NB4 (cell line): ENCODE data around the gene RNF157.

ENCODE experiments used
- DNase-seq: peaks from one replicate; pipeline ENCODE4 v3.0.0; 2010; ENCODE audit warnings: low read depth
- H3K4me3 ChIP-seq: one replicate; pipeline ENCODE4 v1.5.1; 2011; ENCODE audit warnings: mild to moderate bottlenecking, low read depth, low read length, moderate library complexity
- MYC ChIP-seq: IDR thresholded peaks from 2 replicates; pipeline ENCODE4 v1.6.1; 2011; ENCODE audit warnings: low read depth, low read length
- POLR2A ChIP-seq: IDR thresholded peaks from 2 replicates; pipeline ENCODE4 v1.6.1; 2011; ENCODE audit warnings: mild to moderate bottlenecking; ENCODE audit not compliant: insufficient read length; ENCODE audit errors: extremely low read depth
- TF ChIP-seq, protein P1 (sequence below): IDR thresholded peaks from 2 replicates; pipeline ENCODE4 v1.6.1; 2011; ENCODE audit warnings: low read depth, low read length
- TF ChIP-seq, protein P2 (sequence below): IDR thresholded peaks from one replicate; pipeline ENCODE4 v1.5.1; 2012; ENCODE audit warnings: low read depth, low read length

The RNF157 gene

DNA sequence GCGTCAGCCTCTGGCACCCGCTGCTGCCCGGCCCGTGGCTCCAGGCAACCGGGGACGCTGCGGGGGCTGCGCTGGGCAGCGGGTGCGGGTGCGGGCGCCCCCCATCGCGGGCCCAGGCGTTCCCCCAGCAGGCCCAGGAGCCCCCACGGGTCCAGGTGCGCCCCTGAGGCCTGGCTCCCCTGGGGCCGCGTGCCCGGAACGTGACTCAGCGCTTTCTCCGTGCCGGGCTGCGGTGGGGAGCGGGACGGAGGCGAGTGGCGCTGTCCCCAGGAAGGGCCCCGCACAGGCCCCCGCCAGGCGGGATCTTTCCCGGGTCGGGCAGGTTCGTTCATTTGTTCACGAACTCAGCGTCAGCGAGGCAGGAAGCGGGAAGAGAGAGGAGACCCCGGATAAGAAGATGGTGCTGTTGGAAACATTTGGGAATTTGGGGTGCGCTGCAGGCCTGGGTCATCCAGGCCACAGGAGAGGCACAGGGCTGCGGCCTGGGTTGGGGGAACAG, 118.3 kb downstream of the RNF157 start:
- no peak overlapping the region for H3K4me3 ChIP-seq
- TF ChIP-seq POLR2A (no peak), MYC (no peak)
- TF ChIP-seq, protein P1, sequence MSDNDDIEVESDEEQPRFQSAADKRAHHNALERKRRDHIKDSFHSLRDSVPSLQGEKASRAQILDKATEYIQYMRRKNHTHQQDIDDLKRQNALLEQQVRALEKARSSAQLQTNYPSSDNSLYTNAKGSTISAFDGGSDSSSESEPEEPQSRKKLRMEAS = no peak
- TF ChIP-seq, protein P2, sequence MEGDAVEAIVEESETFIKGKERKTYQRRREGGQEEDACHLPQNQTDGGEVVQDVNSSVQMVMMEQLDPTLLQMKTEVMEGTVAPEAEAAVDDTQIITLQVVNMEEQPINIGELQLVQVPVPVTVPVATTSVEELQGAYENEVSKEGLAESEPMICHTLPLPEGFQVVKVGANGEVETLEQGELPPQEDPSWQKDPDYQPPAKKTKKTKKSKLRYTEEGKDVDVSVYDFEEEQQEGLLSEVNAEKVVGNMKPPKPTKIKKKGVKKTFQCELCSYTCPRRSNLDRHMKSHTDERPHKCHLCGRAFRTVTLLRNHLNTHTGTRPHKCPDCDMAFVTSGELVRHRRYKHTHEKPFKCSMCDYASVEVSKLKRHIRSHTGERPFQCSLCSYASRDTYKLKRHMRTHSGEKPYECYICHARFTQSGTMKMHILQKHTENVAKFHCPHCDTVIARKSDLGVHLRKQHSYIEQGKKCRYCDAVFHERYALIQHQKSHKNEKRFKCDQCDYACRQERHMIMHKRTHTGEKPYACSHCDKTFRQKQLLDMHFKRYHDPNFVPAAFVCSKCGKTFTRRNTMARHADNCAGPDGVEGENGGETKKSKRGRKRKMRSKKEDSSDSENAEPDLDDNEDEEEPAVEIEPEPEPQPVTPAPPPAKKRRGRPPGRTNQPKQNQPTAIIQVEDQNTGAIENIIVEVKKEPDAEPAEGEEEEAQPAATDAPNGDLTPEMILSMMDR = no peak
- no peak for DNase-seq

DNA sequence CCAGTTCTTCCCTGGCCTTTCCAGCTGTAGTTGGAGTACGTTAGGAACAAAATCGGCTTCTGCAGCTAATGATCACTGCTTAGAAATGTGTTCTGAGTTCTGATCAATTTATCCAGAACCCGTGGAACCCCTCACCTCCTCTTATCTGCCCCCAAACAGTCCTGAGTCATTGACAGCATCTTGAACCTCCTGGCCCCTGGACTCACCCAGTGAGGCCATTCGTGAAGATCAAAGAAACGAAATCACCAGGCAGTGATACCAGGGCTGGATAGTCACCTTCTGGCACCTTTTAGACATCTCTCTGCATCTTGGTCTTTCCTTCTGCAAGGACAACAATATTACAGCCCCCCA, 119.7 kb downstream of the RNF157 start:
- TF ChIP-seq, protein P2 = no peak
- TF ChIP-seq, protein P1 = no peak
- TF ChIP-seq POLR2A = no peak
- DNase-seq = no peak
- no peak overlapping the region for H3K4me3 ChIP-seq

DNA sequence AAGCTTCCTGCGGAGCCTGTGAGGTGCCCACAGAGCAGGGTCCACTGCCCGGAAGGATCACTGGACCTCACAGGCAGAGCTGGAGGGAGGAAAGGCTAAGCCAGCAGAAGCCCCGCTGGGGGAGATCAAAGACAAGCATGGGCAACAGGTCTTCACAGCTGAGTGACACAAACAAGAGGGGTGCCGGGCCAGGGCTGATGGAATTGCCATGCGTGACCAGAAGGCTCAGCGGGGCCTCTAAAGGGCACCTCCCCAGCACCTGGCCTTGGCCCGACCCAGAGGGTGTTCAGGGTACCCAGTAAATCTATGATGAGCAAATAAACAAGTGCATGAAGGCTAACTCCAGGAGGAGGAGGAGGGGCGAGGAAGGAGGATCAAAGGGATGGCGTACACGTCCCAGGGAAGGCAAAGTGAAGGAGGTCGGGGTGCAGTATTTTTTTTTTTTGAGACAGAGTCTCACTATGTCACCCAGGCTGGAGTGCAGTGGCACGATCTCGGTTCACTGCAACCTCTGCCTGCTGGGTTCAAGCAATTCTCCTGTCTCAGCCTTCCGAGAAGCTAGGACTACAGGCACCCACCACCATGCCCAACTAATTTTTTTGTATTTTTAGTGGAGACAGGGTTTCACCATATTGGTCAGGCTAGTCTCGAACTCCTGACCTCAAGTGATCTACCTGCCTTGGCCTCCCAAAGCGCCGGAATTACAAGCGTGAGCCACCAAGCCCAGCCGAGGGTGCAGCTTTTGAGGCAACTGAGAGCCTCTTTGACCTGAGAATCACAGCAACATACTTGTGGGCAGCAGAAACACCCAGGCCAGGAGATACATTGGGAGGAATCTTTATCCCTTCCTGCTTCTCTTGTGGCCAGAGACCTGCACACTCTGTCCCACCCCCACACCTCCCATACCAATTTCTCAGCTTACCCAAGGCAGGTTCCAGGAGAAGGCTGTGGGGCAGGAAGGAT, 120.6 kb downstream of the RNF157 start:
- no peak for DNase-seq
- TF ChIP-seq, protein P1 = no peak
- no peak for TF ChIP-seq POLR2A
- TF ChIP-seq, protein P2 = no peak
- no peak for TF ChIP-seq MYC
- no peak overlapping the region for H3K4me3 ChIP-seq

DNA sequence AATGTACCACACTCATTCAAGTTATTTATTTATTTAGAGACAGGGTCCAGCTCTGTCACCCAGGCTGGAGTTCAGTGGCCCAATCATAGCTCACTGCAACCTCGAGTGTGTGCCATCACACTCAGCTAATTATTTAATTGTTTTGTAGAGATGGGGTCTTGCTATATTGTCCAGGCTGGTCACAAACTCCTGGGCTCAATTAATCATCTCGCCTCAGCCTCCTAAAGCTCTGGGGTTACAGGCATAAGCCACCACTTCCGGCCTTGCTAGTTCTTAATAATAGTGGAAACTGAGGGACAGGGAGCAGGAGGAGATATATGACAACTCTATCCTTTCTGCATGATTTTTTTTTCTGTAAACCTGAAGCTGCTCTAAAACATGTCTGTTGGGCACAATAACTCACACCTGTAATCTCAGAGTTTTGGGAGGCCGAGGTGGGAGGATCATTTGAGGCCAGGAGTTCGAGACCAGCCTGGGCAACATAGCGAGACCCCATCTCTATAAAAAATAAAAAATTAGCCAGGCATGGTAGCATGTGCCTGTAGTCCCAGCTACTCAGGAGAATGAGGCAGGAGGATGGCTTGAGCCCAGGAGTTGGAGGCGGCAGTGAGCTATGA, 125.0 kb downstream of the RNF157 start:
- no peak overlapping the region for H3K4me3 ChIP-seq
- no peak for DNase-seq
- TF ChIP-seq POLR2A = no peak
- TF ChIP-seq, protein P1 = no peak
- TF ChIP-seq MYC = no peak
- TF ChIP-seq, protein P2 = no peak

DNA sequence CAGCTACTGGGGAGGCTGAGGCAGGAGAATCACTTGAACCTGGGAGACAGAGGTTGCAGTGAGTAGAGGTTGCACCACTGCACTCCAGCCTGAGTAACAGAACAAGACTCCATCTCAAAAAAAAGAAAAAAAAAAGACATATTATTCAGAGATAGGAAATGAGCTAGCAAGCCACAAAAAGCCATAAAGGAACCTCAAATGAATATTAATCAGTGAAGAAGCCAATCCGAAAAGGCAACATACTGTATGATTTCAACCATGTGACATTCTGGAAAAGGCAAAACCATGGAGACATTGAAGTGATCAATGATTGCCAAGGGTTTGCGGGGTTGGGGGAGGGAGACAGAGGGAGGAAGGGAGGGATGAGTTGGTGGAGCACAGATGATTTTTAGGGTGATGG, 128.3 kb downstream of the RNF157 start:
- DNase-seq = no peak
- TF ChIP-seq POLR2A (no peak), MYC (no peak)
- TF ChIP-seq, protein P1 = no peak
- TF ChIP-seq, protein P2 = no peak
- no peak overlapping the region for H3K4me3 ChIP-seq
